ENCODE measurements around the gene NAA50.

The NAA50 gene

GRCh38 chr3:113741620-113742019 is 4.4 kb downstream of the NAA50 start:
- H3K9me3 ChIP-seq (ENCODE audit: insufficient read depth, low read length) = no peaks in the 10 kb centered on the region
- H3K9ac ChIP-seq (ENCODE audit: insufficient read length, low read depth) = no peak overlapping the region
- no peak for DNase-seq (ENCODE audit: low read depth, low spot score)
- H3K4me1 ChIP-seq (ENCODE audit: insufficient read depth, insufficient read length) = no peaks in the 10 kb centered on the region
- H3K4me3 ChIP-seq (ENCODE audit: insufficient read length, low read depth) = no peak overlapping the region
- H3K36me3 ChIP-seq (ENCODE audit: insufficient read depth, insufficient read length, low read length) = peaks cover 40% of the 10 kb centered on the region
- no peak for TF ChIP-seq SUZ12 (IDR thresholded peaks at IDR 0.05; ENCODE audit: extremely low read depth, insufficient read depth, insufficient read length)
- no peak for TF ChIP-seq ZNF274 (IDR thresholded peaks at IDR 0.05; ENCODE audit: low read depth, low read length)
- TF ChIP-seq YY1 (IDR thresholded peaks at IDR 0.05; ENCODE audit: insufficient read depth, insufficient read length) = no peak
- no peaks in the 10 kb centered on the region for H3K27me3 ChIP-seq (ENCODE audit: insufficient read depth, insufficient read length)

GRCh38 chr3:113741086-113741485 is 5.0 kb downstream of the NAA50 start:
- DNase-seq (ENCODE audit: low read depth, low spot score) = no peak
- Histone ChIP-seq H3K27me3 (ENCODE audit: insufficient read depth, insufficient read length) (no peaks in the 10 kb centered on the region), H3K4me3 (ENCODE audit: insufficient read length, low read depth) (no peak overlapping the region), H3K9me3 (ENCODE audit: insufficient read depth, low read length) (no peaks in the 10 kb centered on the region), H3K36me3 (ENCODE audit: insufficient read depth, insufficient read length, low read length) (peaks cover 40% of the 10 kb centered on the region), H3K4me1 (ENCODE audit: insufficient read depth, insufficient read length) (no peaks in the 10 kb centered on the region), H3K9ac (ENCODE audit: insufficient read length, low read depth) (no peak overlapping the region)
- no peak for TF ChIP-seq YY1 (IDR thresholded peaks at IDR 0.05; ENCODE audit: insufficient read depth, insufficient read length)
- TF ChIP-seq SUZ12 (IDR thresholded peaks at IDR 0.05; ENCODE audit: extremely low read depth, insufficient read depth, insufficient read length) = no peak
- TF ChIP-seq ZNF274 (IDR thresholded peaks at IDR 0.05; ENCODE audit: low read depth, low read length) = no peak

- peak; percentile 33 for DNase-seq (ENCODE audit: low read depth, low spot score)
- Histone ChIP-seq H3K4me3 (ENCODE audit: insufficient read length, low read depth) (no peak overlapping the region), H3K27me3 (ENCODE audit: insufficient read depth, insufficient read length) (no peaks in the 10 kb centered on the region), H3K9ac (ENCODE audit: insufficient read length, low read depth) (no peak overlapping the region), H3K9me3 (ENCODE audit: insufficient read depth, low read length) (no peaks in the 10 kb centered on the region), H3K36me3 (ENCODE audit: insufficient read depth, insufficient read length, low read length) (peaks cover 35% of the 10 kb centered on the region), H3K4me1 (ENCODE audit: insufficient read depth, insufficient read length) (no peaks in the 10 kb centered on the region)
- no peak for TF ChIP-seq SUZ12 (IDR thresholded peaks at IDR 0.05; ENCODE audit: extremely low read depth, insufficient read depth, insufficient read length)
- no peak for TF ChIP-seq YY1 (IDR thresholded peaks at IDR 0.05; ENCODE audit: insufficient read depth, insufficient read length)
- no peak for TF ChIP-seq ZNF274 (IDR thresholded peaks at IDR 0.05; ENCODE audit: low read depth, low read length)
These were observed 9.4 kb downstream of the NAA50 start for GRCh38 chr3:113736548-113737089.

GRCh38 chr3:113731694-113732093 is 14.4 kb downstream of the NAA50 start:
- DNase-seq (ENCODE audit: low read depth, low spot score) = no peak
- Histone ChIP-seq H3K9ac (ENCODE audit: insufficient read length, low read depth) (no peak overlapping the region), H3K9me3 (ENCODE audit: insufficient read depth, low read length) (no peaks in the 10 kb centered on the region), H3K36me3 (ENCODE audit: insufficient read depth, insufficient read length, low read length) (peaks cover 53% of the 10 kb centered on the region), H3K27me3 (ENCODE audit: insufficient read depth, insufficient read length) (no peaks in the 10 kb centered on the region), H3K4me1 (ENCODE audit: insufficient read depth, insufficient read length) (no peaks in the 10 kb centered on the region), H3K4me3 (ENCODE audit: insufficient read length, low read depth) (no peak overlapping the region)
- TF ChIP-seq ZNF274 (IDR thresholded peaks at IDR 0.05; ENCODE audit: low read depth, low read length) = no peak
- no peak for TF ChIP-seq SUZ12 (IDR thresholded peaks at IDR 0.05; ENCODE audit: extremely low read depth, insufficient read depth, insufficient read length)
- no peak for TF ChIP-seq YY1 (IDR thresholded peaks at IDR 0.05; ENCODE audit: insufficient read depth, insufficient read length)

DNA sequence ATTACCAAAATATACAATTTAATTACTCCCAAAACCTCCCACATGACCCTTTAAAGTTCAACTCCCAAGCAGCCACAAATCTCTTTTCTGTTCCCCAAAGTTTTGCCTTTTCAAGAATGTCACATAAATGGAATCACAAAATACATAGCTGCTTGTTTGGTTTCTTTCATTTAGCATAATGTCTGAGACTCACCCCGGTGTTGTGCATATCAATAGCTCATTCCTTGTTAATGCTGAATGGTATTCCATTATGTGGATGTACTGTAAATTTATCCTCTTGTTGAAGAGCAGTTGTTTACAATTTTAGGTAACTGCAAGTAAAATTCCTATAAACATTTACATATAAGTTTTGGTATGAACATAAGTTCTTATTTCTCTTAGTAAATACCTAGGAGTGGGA is 15.5 kb downstream of the NAA50 start:
- TF ChIP-seq YY1 (IDR thresholded peaks at IDR 0.05; ENCODE audit: insufficient read depth, insufficient read length) (no peak), ZNF274 (IDR thresholded peaks at IDR 0.05; ENCODE audit: low read depth, low read length) (no peak), SUZ12 (IDR thresholded peaks at IDR 0.05; ENCODE audit: extremely low read depth, insufficient read depth, insufficient read length) (no peak)
- H3K4me3 ChIP-seq (ENCODE audit: insufficient read length, low read depth) = no peak overlapping the region
- DNase-seq (ENCODE audit: low read depth, low spot score) = no peak
- H3K9ac ChIP-seq (ENCODE audit: insufficient read length, low read depth) = no peak overlapping the region
- H3K9me3 ChIP-seq (ENCODE audit: insufficient read depth, low read length) = no peaks in the 10 kb centered on the region
- H3K36me3 ChIP-seq (ENCODE audit: insufficient read depth, insufficient read length, low read length) = peaks cover 60% of the 10 kb centered on the region
- no peaks in the 10 kb centered on the region for H3K4me1 ChIP-seq (ENCODE audit: insufficient read depth, insufficient read length)
- H3K27me3 ChIP-seq (ENCODE audit: insufficient read depth, insufficient read length) = no peaks in the 10 kb centered on the region

GRCh38 chr3:113728661-113729060 is 17.4 kb downstream of the NAA50 start:
- TF ChIP-seq SUZ12 (IDR thresholded peaks at IDR 0.05; ENCODE audit: extremely low read depth, insufficient read depth, insufficient read length) (no peak), ZNF274 (IDR thresholded peaks at IDR 0.05; ENCODE audit: low read depth, low read length) (no peak), YY1 (IDR thresholded peaks at IDR 0.05; ENCODE audit: insufficient read depth, insufficient read length) (no peak)
- DNase-seq (ENCODE audit: low read depth, low spot score) = no peak
- no peaks in the 10 kb centered on the region for H3K27me3 ChIP-seq (ENCODE audit: insufficient read depth, insufficient read length)
- no peak overlapping the region for H3K4me3 ChIP-seq (ENCODE audit: insufficient read length, low read depth)
- H3K9me3 ChIP-seq (ENCODE audit: insufficient read depth, low read length) = no peaks in the 10 kb centered on the region
- no peak overlapping the region for H3K9ac ChIP-seq (ENCODE audit: insufficient read length, low read depth)
- no peaks in the 10 kb centered on the region for H3K4me1 ChIP-seq (ENCODE audit: insufficient read depth, insufficient read length)
- H3K36me3 ChIP-seq (ENCODE audit: insufficient read depth, insufficient read length, low read length) = peaks cover 70% of the 10 kb centered on the region

- no peak for DNase-seq (ENCODE audit: low read depth, low spot score)
- TF ChIP-seq ZNF274 (IDR thresholded peaks at IDR 0.05; ENCODE audit: low read depth, low read length) (no peak), YY1 (IDR thresholded peaks at IDR 0.05; ENCODE audit: insufficient read depth, insufficient read length) (no peak)
- no peaks in the 10 kb centered on the region for H3K27me3 ChIP-seq (ENCODE audit: insufficient read depth, insufficient read length)
- H3K9me3 ChIP-seq (ENCODE audit: insufficient read depth, low read length) = no peaks in the 10 kb centered on the region
- peaks cover 79% of the 10 kb centered on the region for H3K36me3 ChIP-seq (ENCODE audit: insufficient read depth, insufficient read length, low read length)
- no peak overlapping the region for H3K9ac ChIP-seq (ENCODE audit: insufficient read length, low read depth)
- H3K4me1 ChIP-seq (ENCODE audit: insufficient read depth, insufficient read length) = peaks cover 2% of the 10 kb centered on the region
- H3K4me3 ChIP-seq (ENCODE audit: insufficient read length, low read depth) = no peak overlapping the region
These were observed 24.4 kb downstream of the NAA50 start for GRCh38 chr3:113721636-113722035.
